ENCODE data around the gene HMGXB4.

HMGXB4 gene

DNA sequence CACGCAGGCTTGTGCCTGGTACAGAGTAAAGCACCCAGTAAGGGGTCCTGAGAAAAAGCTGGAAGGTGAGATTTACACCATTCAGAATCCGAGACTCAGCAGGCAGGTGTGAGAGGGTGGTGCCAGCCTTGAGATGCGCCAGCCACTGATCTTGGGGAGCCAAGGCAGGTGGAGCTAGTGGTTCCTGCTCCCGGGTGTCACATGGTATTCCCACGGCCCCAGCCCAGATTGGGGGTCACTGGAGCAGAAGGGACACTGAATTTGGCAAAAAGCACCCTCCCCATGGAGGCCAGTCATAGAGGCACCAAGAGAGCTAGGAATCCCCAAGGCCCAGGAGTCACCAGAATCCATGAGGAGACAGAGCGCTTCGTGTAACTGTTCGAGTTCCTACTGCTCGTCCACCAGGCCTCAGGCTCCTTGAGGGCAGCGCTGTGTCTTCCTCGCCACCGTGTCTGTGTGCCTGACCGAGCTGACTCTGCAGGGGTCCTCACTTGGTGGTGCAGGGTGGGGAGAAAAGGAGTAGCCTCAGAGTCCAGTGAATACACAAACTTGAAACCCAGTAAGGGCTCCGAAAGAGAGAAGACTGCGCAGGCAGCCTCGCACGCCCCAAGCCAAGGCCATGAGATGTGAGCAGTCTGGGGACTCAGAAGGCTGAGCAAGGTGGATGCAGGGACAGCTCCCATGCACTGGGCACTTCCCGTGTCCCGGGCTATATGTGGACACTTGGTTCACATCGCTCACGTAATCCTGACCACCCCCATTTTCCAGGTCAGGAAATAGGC lies 70.6 kb downstream of the HMGXB4 start:
- Histone ChIP-seq H3F3A (ENCODE audit: insufficient read depth) (no peaks in the 10 kb centered on the region), H3K9me3 (ENCODE audit: insufficient read depth, low read length) (no peaks in the 10 kb centered on the region), H3K27ac (ENCODE audit: low read depth, low read length) (no peak overlapping the region), H3K36me3 (ENCODE audit: low read length) (no peaks in the 10 kb centered on the region), H3K9ac (ENCODE audit: low read length) (no peak overlapping the region), H3K4me2 (ENCODE audit: low read depth, low read length, poor library complexity, severe bottlenecking) (no peak overlapping the region), H3K9me2 (replicated peaks; ENCODE audit: insufficient read depth, low read length) (no peaks in the 10 kb centered on the region), H3K79me2 (ENCODE audit: insufficient read depth, low read length) (no peaks in the 10 kb centered on the region), H2AFZ (ENCODE audit: low read depth, low read length, severe bottlenecking) (no peak overlapping the region), H3K4me3 (ENCODE audit: insufficient read depth, low read length, poor library complexity, severe bottlenecking) (no peak overlapping the region), H4K20me1 (ENCODE audit: low read depth, low read length) (no peaks in the 10 kb centered on the region), H3K27me3 (ENCODE audit: low read length) (no peaks in the 10 kb centered on the region)
- TF ChIP-seq CTCF (IDR thresholded peaks at IDR 0.05; ENCODE audit: insufficient read depth, low read length, poor library complexity, severe bottlenecking) (no peak), EZH2phosphoT487 (conservative IDR thresholded peaks at IDR 0.05; ENCODE audit: low read length) (no peak)

GRCh38 chr22:35328472-35328885 lies 71.2 kb downstream of the HMGXB4 start:
- Histone ChIP-seq H3K4me3 (ENCODE audit: insufficient read depth, low read length, poor library complexity, severe bottlenecking) (no peak overlapping the region), H3K27ac (ENCODE audit: low read depth, low read length) (no peak overlapping the region), H3K79me2 (ENCODE audit: insufficient read depth, low read length) (no peaks in the 10 kb centered on the region), H3K9me3 (ENCODE audit: insufficient read depth, low read length) (no peaks in the 10 kb centered on the region), H3K9me2 (replicated peaks; ENCODE audit: insufficient read depth, low read length) (no peaks in the 10 kb centered on the region), H3K27me3 (ENCODE audit: low read length) (no peaks in the 10 kb centered on the region), H2AFZ (ENCODE audit: low read depth, low read length, severe bottlenecking) (no peak overlapping the region), H3F3A (ENCODE audit: insufficient read depth) (no peaks in the 10 kb centered on the region), H3K36me3 (ENCODE audit: low read length) (no peaks in the 10 kb centered on the region), H3K9ac (ENCODE audit: low read length) (no peak overlapping the region), H4K20me1 (ENCODE audit: low read depth, low read length) (no peaks in the 10 kb centered on the region), H3K4me2 (ENCODE audit: low read depth, low read length, poor library complexity, severe bottlenecking) (no peak overlapping the region)
- TF ChIP-seq EZH2phosphoT487 (conservative IDR thresholded peaks at IDR 0.05; ENCODE audit: low read length) (no peak), CTCF (IDR thresholded peaks at IDR 0.05; ENCODE audit: insufficient read depth, low read length, poor library complexity, severe bottlenecking) (no peak)

- no peaks in the 10 kb centered on the region for H3K79me2 ChIP-seq (ENCODE audit: insufficient read depth, low read length)
- H3K27me3 ChIP-seq (ENCODE audit: low read length) = no peaks in the 10 kb centered on the region
- H2AFZ ChIP-seq (ENCODE audit: low read depth, low read length, severe bottlenecking) = no peak overlapping the region
- no peak overlapping the region for H3K9ac ChIP-seq (ENCODE audit: low read length)
- H3F3A ChIP-seq (ENCODE audit: insufficient read depth) = no peaks in the 10 kb centered on the region
- no peak overlapping the region for H3K4me3 ChIP-seq (ENCODE audit: insufficient read depth, low read length, poor library complexity, severe bottlenecking)
- H3K27ac ChIP-seq (ENCODE audit: low read depth, low read length) = no peak overlapping the region
- TF ChIP-seq CTCF (IDR thresholded peaks at IDR 0.05; ENCODE audit: insufficient read depth, low read length, poor library complexity, severe bottlenecking) (no peak), EZH2phosphoT487 (conservative IDR thresholded peaks at IDR 0.05; ENCODE audit: low read length) (no peak)
- H4K20me1 ChIP-seq (ENCODE audit: low read depth, low read length) = no peaks in the 10 kb centered on the region
- no peaks in the 10 kb centered on the region for H3K36me3 ChIP-seq (ENCODE audit: low read length)
- peak overlapping the region; percentile 42 for H3K4me2 ChIP-seq (ENCODE audit: low read depth, low read length, poor library complexity, severe bottlenecking)
- no peaks in the 10 kb centered on the region for H3K9me2 ChIP-seq (replicated peaks; ENCODE audit: insufficient read depth, low read length)
- no peaks in the 10 kb centered on the region for H3K9me3 ChIP-seq (ENCODE audit: insufficient read depth, low read length)
Observed at GRCh38 chr22:35329114-35329847, 72.0 kb downstream of the HMGXB4 start.
